Stimulated activated CD4-positive, alpha-beta T cell treated with anti-CD3 and anti-CD28 coated beads, Interleukin-12 subunit alpha, Interleukin-12 subunit beta, amount 100 ng/mL, for 4 hours (primary cell): ENCODE measurements around the gene SLC6A7.
A peak's percentile ranks its signal among the peaks of the same experiment; 100 is the strongest.

ENCODE experiments used
- DNase-seq: peaks from one replicate; pipeline ENCODE4 v3.0.0-alpha.2; 2020

The SLC6A7 gene

GRCh38 chr5:150189728-150190502 lies at the start of gene SLC6A7:
Gene SLC6A7 (plus strand): TSS chr5:150190062. CDS start chr5:150190328, 266 bp downstream.
- DNase-seq = no peak

GRCh38 chr5:150140830-150141229 lies 49.0 kb upstream of the SLC6A7 start:
- DNase-seq = no peak

- no peak for DNase-seq
Measured at GRCh38 chr5:150141544-150142184, 48.2 kb upstream of the SLC6A7 start.

GRCh38 chr5:150142185-150142958 lies 47.5 kb upstream of the SLC6A7 start:
- DNase-seq = no peak

GRCh38 chr5:150142959-150143349 lies 46.9 kb upstream of the SLC6A7 start:
- no peak for DNase-seq

- DNase-seq = no peak
Measured at GRCh38 chr5:150143350-150144245, 46.3 kb upstream of the SLC6A7 start.

- DNase-seq = no peak
Measured at GRCh38 chr5:150144246-150144801, 45.5 kb upstream of the SLC6A7 start.

- DNase-seq = no peak
Measured at GRCh38 chr5:150144879-150145278, 45.0 kb upstream of the SLC6A7 start.

- no peak for DNase-seq
Measured at GRCh38 chr5:150146235-150146634, 43.6 kb upstream of the SLC6A7 start.

- no peak for DNase-seq
Measured at GRCh38 chr5:150146862-150147601, 42.8 kb upstream of the SLC6A7 start.

GRCh38 chr5:150147670-150148069 lies 42.2 kb upstream of the SLC6A7 start:
- DNase-seq = no peak

GRCh38 chr5:150148117-150148927 lies 41.5 kb upstream of the SLC6A7 start:
- DNase-seq = no peak

- DNase-seq = no peak
Measured at GRCh38 chr5:150149618-150150017, 40.2 kb upstream of the SLC6A7 start.

GRCh38 chr5:150152636-150153462 lies 37.0 kb upstream of the SLC6A7 start:
- DNase-seq = no peak

- DNase-seq = no peak
Measured at GRCh38 chr5:150153483-150153882, 36.4 kb upstream of the SLC6A7 start.

GRCh38 chr5:150153957-150154617 lies 35.8 kb upstream of the SLC6A7 start:
- DNase-seq = no peak

GRCh38 chr5:150154618-150155128 lies 35.2 kb upstream of the SLC6A7 start:
- no peak for DNase-seq

- DNase-seq = peak; percentile 22
Measured at GRCh38 chr5:150155258-150156026, 34.4 kb upstream of the SLC6A7 start, which contains the start of gene PDGFRB. Gene PDGFRB (minus strand): TSS chr5:150155845. CDS start chr5:150137047, 18,798 bp downstream.
